ENCODE measurements around the gene TOX4.

The TOX4 gene

GRCh38 chr14:21534576-21534975, 57.6 kb downstream of the TOX4 start:
- no peak overlapping the region for H3K4me3 ChIP-seq (ENCODE audit: low read depth, low read length)
- TF ChIP-seq CTCF (IDR thresholded peaks at IDR 0.05; ENCODE audit: low read depth, low read length): no peak
- DNase-seq (ENCODE audit: low read depth, low spot score): no peak
- in situ Hi-C loops (cut with HindIII; ENCODE audit: low sequenced_read_pairs): no loop called here

- no peak for TF ChIP-seq CTCF (IDR thresholded peaks at IDR 0.05; ENCODE audit: low read depth, low read length)
- in situ Hi-C loops (cut with HindIII; ENCODE audit: low sequenced_read_pairs): no loop called here
- no peak overlapping the region for H3K4me3 ChIP-seq (ENCODE audit: low read depth, low read length)
- no peak for DNase-seq (ENCODE audit: low read depth, low spot score)
These were observed 58.8 kb downstream of the TOX4 start for GRCh38 chr14:21535545-21536417.

GRCh38 chr14:21536418-21537089, 59.6 kb downstream of the TOX4 start:
- no peak for TF ChIP-seq CTCF (IDR thresholded peaks at IDR 0.05; ENCODE audit: low read depth, low read length)
- in situ Hi-C loops (cut with HindIII; ENCODE audit: low sequenced_read_pairs): no loop called here
- H3K4me3 ChIP-seq (ENCODE audit: low read depth, low read length): no peak overlapping the region
- DNase-seq (ENCODE audit: low read depth, low spot score): no peak

- in situ Hi-C loops (cut with HindIII; ENCODE audit: low sequenced_read_pairs): no loop called here
- TF ChIP-seq CTCF (IDR thresholded peaks at IDR 0.05; ENCODE audit: low read depth, low read length): no peak
- H3K4me3 ChIP-seq (ENCODE audit: low read depth, low read length): no peak overlapping the region
- DNase-seq (ENCODE audit: low read depth, low spot score): no peak
These were observed 60.1 kb downstream of the TOX4 start for GRCh38 chr14:21537090-21537424.

DNA sequence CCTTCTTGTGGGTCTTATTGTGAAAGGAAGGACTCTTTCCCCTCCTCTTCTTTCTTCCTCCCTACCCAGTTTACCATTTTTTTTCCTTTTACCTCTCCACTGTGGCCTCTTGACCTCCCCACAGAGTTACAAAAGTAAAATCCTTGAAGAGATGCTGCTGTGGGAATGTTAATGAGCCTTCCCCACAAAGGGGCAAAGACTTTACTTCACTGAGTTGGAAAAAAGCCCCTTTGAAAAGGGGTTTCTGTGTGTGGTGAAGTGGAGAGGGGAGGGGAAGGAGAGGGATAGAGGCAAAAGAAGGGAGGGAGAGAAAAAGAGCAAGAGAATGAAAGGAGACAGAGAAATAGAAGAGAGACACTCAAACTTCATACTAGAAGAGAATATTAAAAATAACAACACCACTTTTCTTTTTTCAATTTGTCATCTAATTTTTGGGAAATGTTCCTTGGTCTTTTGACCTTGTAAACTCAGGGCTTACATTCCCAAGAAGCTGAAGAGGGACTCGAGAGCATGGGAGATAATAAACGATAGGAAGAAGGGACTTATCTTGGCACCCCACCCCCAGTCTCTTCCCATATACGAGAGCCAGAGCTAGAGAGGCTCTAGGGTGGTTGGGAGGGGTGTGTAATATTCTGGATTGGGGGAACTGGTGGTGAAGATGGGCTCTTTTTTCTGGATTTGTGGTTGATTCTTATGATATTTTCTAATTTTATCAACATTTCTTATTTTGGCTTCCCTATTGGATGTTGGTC, 62.4 kb downstream of the TOX4 start:
- in situ Hi-C loops (cut with HindIII; ENCODE audit: low sequenced_read_pairs): no loop called here
- TF ChIP-seq CTCF (IDR thresholded peaks at IDR 0.05; ENCODE audit: low read depth, low read length): no peak
- DNase-seq (ENCODE audit: low read depth, low spot score): no peak
- H3K4me3 ChIP-seq (ENCODE audit: low read depth, low read length): no peak overlapping the region

DNA sequence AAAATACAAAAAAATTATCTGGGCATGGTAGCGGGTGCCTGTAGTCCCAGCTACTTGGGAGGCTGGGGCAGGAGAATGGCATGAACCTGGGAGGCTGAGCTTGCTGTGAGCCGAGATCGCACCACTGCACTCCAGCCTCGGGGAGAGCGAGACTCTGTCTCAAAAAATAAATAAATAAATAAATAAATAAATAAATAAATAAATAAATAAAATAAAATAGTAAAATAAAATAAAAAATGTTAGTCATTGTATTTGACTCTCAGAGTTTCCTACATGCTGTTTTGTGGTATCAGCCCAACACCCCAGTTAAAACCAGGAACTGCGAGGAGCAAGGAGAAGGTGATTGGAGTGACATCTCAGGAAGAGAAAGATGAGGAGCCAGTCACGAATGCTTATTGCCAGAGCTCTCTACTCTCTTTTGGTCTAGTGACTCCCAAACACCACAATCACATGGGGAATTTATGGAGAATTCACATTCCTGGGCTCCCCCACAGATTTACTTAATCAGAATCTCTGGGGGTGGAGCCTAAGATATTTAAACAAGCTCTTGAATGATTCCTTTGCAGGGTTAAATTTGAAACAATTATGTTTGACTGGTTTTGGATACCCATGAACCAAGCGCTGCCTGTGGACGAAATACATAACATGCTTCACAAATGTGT, 64.5 kb downstream of the TOX4 start:
- no peak for TF ChIP-seq CTCF (IDR thresholded peaks at IDR 0.05; ENCODE audit: low read depth, low read length)
- in situ Hi-C loops (cut with HindIII; ENCODE audit: low sequenced_read_pairs): no loop called here
- no peak overlapping the region for H3K4me3 ChIP-seq (ENCODE audit: low read depth, low read length)
- DNase-seq (ENCODE audit: low read depth, low spot score): no peak

Data from astrocyte of the spinal cord (primary cell).